Liver (tissue), 3 donors: ENCODE data around the gene SGCD.

Experiments
- ATF3 ChIP-seq: IDR thresholded peaks from 2 replicates; pipeline ENCODE4 v1.6.1; 2016; ENCODE audit warnings: antibody characterized with exemption
- CTCF ChIP-seq: fragments of 150-350 bp; IDR thresholded peaks from 2 replicates; pipeline ENCODE4 v1.5.1; 2017; ENCODE audit warnings: improper control_type of control experiment, low read depth, low read length; ENCODE audit not compliant: missing input control
- EGR1 ChIP-seq, 2 donors: IDR thresholded peaks; 2 replicates each; pipeline ENCODE4 v1.6.1; 2016 to 2018; ENCODE audit warnings: antibody characterized with exemption in 2 of 2, low read depth in 2 of 2
- FOXA1 ChIP-seq: IDR thresholded peaks from 2 replicates; pipeline ENCODE4 v1.6.1; 2016; ENCODE audit warnings: antibody characterized with exemption
- FOXA2 ChIP-seq: IDR thresholded peaks from 2 replicates; pipeline ENCODE4 v1.6.1; 2016; ENCODE audit warnings: antibody characterized with exemption
- GABPA ChIP-seq, 2 donors: IDR thresholded peaks in 1 of 2; conservative IDR thresholded peaks in 1 of 2; 2 replicates each; pipeline ENCODE4 v1.6.1; 2016; ENCODE audit warnings: antibody characterized with exemption in 2 of 2, mild to moderate bottlenecking in 1 of 2, moderate library complexity in 1 of 2
- JUND ChIP-seq, 2 donors: IDR thresholded peaks; 2 replicates each; pipeline ENCODE4 v1.6.1; 2016; ENCODE audit warnings: antibody characterized with exemption in 2 of 2
- MAX ChIP-seq: IDR thresholded peaks from 2 replicates; pipeline ENCODE4 v1.6.1; 2016; ENCODE audit warnings: antibody characterized with exemption
- RAD21 ChIP-seq, 2 donors: IDR thresholded peaks; 2 replicates each; pipeline ENCODE4 v1.6.1; 2016; ENCODE audit warnings: antibody characterized with exemption in 2 of 2, mild to moderate bottlenecking in 2 of 2
- REST ChIP-seq: IDR thresholded peaks from 2 replicates; pipeline ENCODE4 v1.6.1; 2016; ENCODE audit warnings: antibody characterized with exemption, mild to moderate bottlenecking
- RXRA ChIP-seq, 2 donors: IDR thresholded peaks; 2 replicates each; pipeline ENCODE4 v1.6.1; 2017 to 2018; ENCODE audit warnings: antibody characterized with exemption in 2 of 2, mild to moderate bottlenecking in 1 of 2
- SP1 ChIP-seq: IDR thresholded peaks from 2 replicates; pipeline ENCODE4 v1.6.1; 2018; ENCODE audit warnings: antibody characterized with exemption, mild to moderate bottlenecking
- TAF1 ChIP-seq: conservative IDR thresholded peaks from 2 replicates; pipeline ENCODE4 v1.6.1; 2016; ENCODE audit warnings: antibody characterized with exemption, mild to moderate bottlenecking
- YY1 ChIP-seq: IDR thresholded peaks from 2 replicates; pipeline ENCODE4 v1.6.1; 2016; ENCODE audit warnings: antibody characterized with exemption, mild to moderate bottlenecking
- donor health status: healthy.
- donor health status: healthy.

- TF ChIP-seq CTCF: no peak
- TF ChIP-seq EGR1 (IDR thresholded peaks at IDR 0.05; ENCODE audit: low read depth in 2 of 2): no peak
- TF ChIP-seq RAD21 (IDR thresholded peaks at IDR 0.05): no peak
- TF ChIP-seq MAX: no peak
- TF ChIP-seq TAF1: no peak
- TF ChIP-seq YY1: no peak
- TF ChIP-seq GABPA (IDR thresholded peaks at IDR 0.05 in 1 of 2, conservative IDR thresholded peaks at IDR 0.05 in 1 of 2): no peak
- TF ChIP-seq RXRA (IDR thresholded peaks at IDR 0.05): no peak
- no peak for TF ChIP-seq SP1
- no peak for TF ChIP-seq JUND (IDR thresholded peaks at IDR 0.05)
- TF ChIP-seq FOXA1: no peak
- no peak for TF ChIP-seq REST
- no peak for TF ChIP-seq ATF3
- no peak for TF ChIP-seq FOXA2
Observed at GRCh38 chr5:156395306-156395675, 68.3 kb downstream of the SGCD start.
